Effector memory CD4-positive, alpha-beta T cell (primary cell): ENCODE data around the gene CEP112.

Experiments
- DNase-seq, 3 donors: peaks; one replicate each; pipeline ENCODE4 v3.0.0-alpha.2; 2020
- H3K27ac ChIP-seq: 2 replicates; pipeline ENCODE4 v1.7.0; 2013; ENCODE audit warnings: mild to moderate bottlenecking, low read length, moderate library complexity; ENCODE audit not compliant: insufficient read depth, poor library complexity, severe bottlenecking
- H3K27me3 ChIP-seq: replicated peaks from 2 replicates; pipeline ENCODE4 v1.7.0; 2013; ENCODE audit warnings: mild to moderate bottlenecking, low read length; ENCODE audit not compliant: insufficient read depth, control insufficient read depth, poor library complexity, severe bottlenecking
- H3K36me3 ChIP-seq: 2 replicates; pipeline ENCODE4 v1.7.0; 2013; ENCODE audit warnings: mild to moderate bottlenecking, low read length, moderate library complexity; ENCODE audit not compliant: control insufficient read depth, insufficient read depth
- H3K4me1 ChIP-seq: 2 replicates; pipeline ENCODE4 v1.7.0; 2013; ENCODE audit warnings: low read length, mild to moderate bottlenecking; ENCODE audit not compliant: control insufficient read depth, insufficient read depth, poor library complexity, severe bottlenecking
- H3K4me3 ChIP-seq: 2 replicates; pipeline ENCODE4 v1.7.0; 2013; ENCODE audit warnings: low read length, low read depth, mild to moderate bottlenecking; ENCODE audit not compliant: insufficient read depth, poor library complexity, severe bottlenecking
- H3K9me3 ChIP-seq: 2 replicates; pipeline ENCODE4 v1.7.0; 2013; ENCODE audit warnings: mild to moderate bottlenecking, low read length, moderate library complexity; ENCODE audit not compliant: control insufficient read depth

Gene CEP112

GRCh38 chr17:65931246-65932149, 260.4 kb downstream of the CEP112 start:
- Histone ChIP-seq H3K9me3 (no peaks in the 10 kb centered on the region), H3K27ac (no peak overlapping the region), H3K4me3 (no peak overlapping the region), H3K4me1 (no peaks in the 10 kb centered on the region), H3K36me3 (no peaks in the 10 kb centered on the region), H3K27me3 (no peaks in the 10 kb centered on the region)
- DNase-seq, result no peak

GRCh38 chr17:65930140-65930730, 261.7 kb downstream of the CEP112 start:
- no peak for DNase-seq
- no peaks in the 10 kb centered on the region for H3K9me3 ChIP-seq
- no peak overlapping the region for H3K4me3 ChIP-seq
- H3K27me3 ChIP-seq, result no peaks in the 10 kb centered on the region
- H3K36me3 ChIP-seq, result no peaks in the 10 kb centered on the region
- H3K4me1 ChIP-seq, result no peaks in the 10 kb centered on the region
- H3K27ac ChIP-seq, result no peak overlapping the region

- H3K4me1 ChIP-seq, result no peaks in the 10 kb centered on the region
- no peak overlapping the region for H3K27ac ChIP-seq
- no peaks in the 10 kb centered on the region for H3K27me3 ChIP-seq
- no peaks in the 10 kb centered on the region for H3K9me3 ChIP-seq
- DNase-seq, result no peak
- H3K36me3 ChIP-seq, result no peaks in the 10 kb centered on the region
- H3K4me3 ChIP-seq, result no peak overlapping the region
These were observed 265.3 kb downstream of the CEP112 start for GRCh38 chr17:65926599-65926998.

GRCh38 chr17:65925606-65926307, 266.2 kb downstream of the CEP112 start:
- H3K4me1 ChIP-seq, result no peaks in the 10 kb centered on the region
- H3K9me3 ChIP-seq, result no peaks in the 10 kb centered on the region
- DNase-seq, result no peak
- H3K27me3 ChIP-seq, result no peaks in the 10 kb centered on the region
- H3K4me3 ChIP-seq, result no peak overlapping the region
- H3K27ac ChIP-seq, result no peak overlapping the region
- H3K36me3 ChIP-seq, result no peaks in the 10 kb centered on the region

GRCh38 chr17:65920996-65921395, 270.9 kb downstream of the CEP112 start:
- no peaks in the 10 kb centered on the region for H3K9me3 ChIP-seq
- no peak overlapping the region for H3K27ac ChIP-seq
- H3K4me1 ChIP-seq, result no peaks in the 10 kb centered on the region
- H3K36me3 ChIP-seq, result no peaks in the 10 kb centered on the region
- no peaks in the 10 kb centered on the region for H3K27me3 ChIP-seq
- no peak for DNase-seq
- no peak overlapping the region for H3K4me3 ChIP-seq

- no peaks in the 10 kb centered on the region for H3K36me3 ChIP-seq
- no peak for DNase-seq
- no peaks in the 10 kb centered on the region for H3K4me1 ChIP-seq
- no peak overlapping the region for H3K4me3 ChIP-seq
- no peaks in the 10 kb centered on the region for H3K27me3 ChIP-seq
- no peaks in the 10 kb centered on the region for H3K9me3 ChIP-seq
- H3K27ac ChIP-seq, result no peak overlapping the region
These were observed 273.0 kb downstream of the CEP112 start for GRCh38 chr17:65918916-65919315.

- no peak for DNase-seq
- no peak overlapping the region for H3K4me3 ChIP-seq
- H3K9me3 ChIP-seq, result no peaks in the 10 kb centered on the region
- no peaks in the 10 kb centered on the region for H3K4me1 ChIP-seq
- no peaks in the 10 kb centered on the region for H3K27me3 ChIP-seq
- H3K36me3 ChIP-seq, result no peaks in the 10 kb centered on the region
- H3K27ac ChIP-seq, result no peak overlapping the region
These were observed 273.4 kb downstream of the CEP112 start for GRCh38 chr17:65918500-65918899.

- Histone ChIP-seq H3K27me3 (no peaks in the 10 kb centered on the region), H3K27ac (no peak overlapping the region), H3K9me3 (no peaks in the 10 kb centered on the region), H3K4me3 (no peak overlapping the region), H3K36me3 (no peaks in the 10 kb centered on the region), H3K4me1 (no peaks in the 10 kb centered on the region)
- DNase-seq, result no peak
These were observed 274.4 kb downstream of the CEP112 start for GRCh38 chr17:65917560-65917959.

- H3K4me1 ChIP-seq, result no peaks in the 10 kb centered on the region
- no peaks in the 10 kb centered on the region for H3K27me3 ChIP-seq
- H3K9me3 ChIP-seq, result no peaks in the 10 kb centered on the region
- no peak for DNase-seq
- H3K4me3 ChIP-seq, result no peak overlapping the region
- no peaks in the 10 kb centered on the region for H3K36me3 ChIP-seq
- no peak overlapping the region for H3K27ac ChIP-seq
These were observed 275.5 kb downstream of the CEP112 start for GRCh38 chr17:65916425-65916824.
